Mucosa of stomach (tissue), 1 donor: Measurements from ENCODE around the gene DDX11.
"Not testable (repeated sequence)": the region's sequence is repeated elsewhere in the genome, so short reads cannot be mapped to it uniquely, and the experiment has no call there.

Experiments used
- H3K27me3 ChIP-seq: one replicate; pipeline ENCODE4 v1.7.0; 2013; ENCODE audit warnings: mild to moderate bottlenecking, low read length; ENCODE audit not compliant: control insufficient read depth, insufficient read depth
- H3K36me3 ChIP-seq: one replicate; pipeline ENCODE4 v1.7.0; 2013; ENCODE audit warnings: low read length; ENCODE audit not compliant: control insufficient read depth, insufficient read depth
- H3K4me1 ChIP-seq: one replicate; pipeline ENCODE4 v1.7.0; 2013; ENCODE audit warnings: mild to moderate bottlenecking, low read length; ENCODE audit not compliant: control insufficient read depth, insufficient read depth
- H3K4me3 ChIP-seq: one replicate; pipeline ENCODE4 v1.7.0; 2013; ENCODE audit warnings: low read length
- H3K9ac ChIP-seq: one replicate; pipeline ENCODE4 v1.7.0; 2013; ENCODE audit warnings: mild to moderate bottlenecking, low read length, moderate library complexity
- H3K9me3 ChIP-seq: one replicate; pipeline ENCODE4 v1.7.0; 2013; ENCODE audit warnings: mild to moderate bottlenecking, low read length, moderate library complexity; ENCODE audit not compliant: control insufficient read depth
- donor health status: Pancreatic carcinoma.

The DDX11 gene

GRCh38 chr12:31037931-31038330 is 35.7 kb upstream of the DDX11 start:
- no peaks in the 10 kb centered on the region for H3K9me3 ChIP-seq
- H3K4me3 ChIP-seq: no peak overlapping the region
- H3K9ac ChIP-seq: no peak overlapping the region
- no peaks in the 10 kb centered on the region for H3K36me3 ChIP-seq
- no peaks in the 10 kb centered on the region for H3K27me3 ChIP-seq
- no peaks in the 10 kb centered on the region for H3K4me1 ChIP-seq

GRCh38 chr12:31041033-31041564 is 32.6 kb upstream of the DDX11 start:
- Histone ChIP-seq H3K36me3 (no peaks in the 10 kb centered on the region), H3K4me3 (no peak overlapping the region), H3K9ac (no peak overlapping the region), H3K9me3 (no peaks in the 10 kb centered on the region), H3K4me1 (no peaks in the 10 kb centered on the region), H3K27me3 (no peaks in the 10 kb centered on the region)

- not testable (repeated sequence) for H3K4me3 ChIP-seq, H3K9me3 ChIP-seq, H3K9ac ChIP-seq, H3K36me3 ChIP-seq, H3K27me3 ChIP-seq, H3K4me1 ChIP-seq
Observed at GRCh38 chr12:31050143-31050542, 23.5 kb upstream of the DDX11 start.

- not testable (repeated sequence) for H3K9me3 ChIP-seq, H3K27me3 ChIP-seq, H3K4me1 ChIP-seq, H3K4me3 ChIP-seq, H3K36me3 ChIP-seq, H3K9ac ChIP-seq
Observed at GRCh38 chr12:31050548-31050947, 23.1 kb upstream of the DDX11 start.

- H3K36me3 ChIP-seq, H3K9ac ChIP-seq, H3K4me3 ChIP-seq, H3K4me1 ChIP-seq, H3K27me3 ChIP-seq, H3K9me3 ChIP-seq: not testable (repeated sequence)
Observed at GRCh38 chr12:31051692-31052091, 22.0 kb upstream of the DDX11 start.

GRCh38 chr12:31052121-31052520 is 21.5 kb upstream of the DDX11 start:
- H3K36me3 ChIP-seq, H3K9ac ChIP-seq, H3K27me3 ChIP-seq, H3K4me3 ChIP-seq, H3K9me3 ChIP-seq, H3K4me1 ChIP-seq: not testable (repeated sequence)

- not testable (repeated sequence) for H3K9me3 ChIP-seq, H3K27me3 ChIP-seq, H3K4me1 ChIP-seq, H3K4me3 ChIP-seq, H3K36me3 ChIP-seq, H3K9ac ChIP-seq
Observed at GRCh38 chr12:31052666-31053439, 20.8 kb upstream of the DDX11 start.

GRCh38 chr12:31053944-31054343 is 19.7 kb upstream of the DDX11 start:
- H3K27me3 ChIP-seq, H3K4me3 ChIP-seq, H3K36me3 ChIP-seq, H3K9ac ChIP-seq, H3K9me3 ChIP-seq, H3K4me1 ChIP-seq: not testable (repeated sequence)

- Histone ChIP-seq H3K27me3 (no peaks in the 10 kb centered on the region), H3K4me3 (no peak overlapping the region), H3K36me3 (no peaks in the 10 kb centered on the region), H3K9ac (no peak overlapping the region), H3K4me1 (no peaks in the 10 kb centered on the region), H3K9me3 (no peaks in the 10 kb centered on the region)
Observed at GRCh38 chr12:31057671-31058070, 16.0 kb upstream of the DDX11 start.

- H3K27me3 ChIP-seq, H3K36me3 ChIP-seq, H3K4me3 ChIP-seq, H3K9ac ChIP-seq, H3K4me1 ChIP-seq, H3K9me3 ChIP-seq: not testable (repeated sequence)
Observed at GRCh38 chr12:31066196-31066595, 7.5 kb upstream of the DDX11 start.

GRCh38 chr12:31067656-31068055 is 6.0 kb upstream of the DDX11 start:
- not testable (repeated sequence) for H3K9me3 ChIP-seq, H3K4me1 ChIP-seq, H3K36me3 ChIP-seq, H3K4me3 ChIP-seq, H3K27me3 ChIP-seq, H3K9ac ChIP-seq

GRCh38 chr12:31070971-31071740 is 2.5 kb upstream of the DDX11 start:
- H3K9me3 ChIP-seq, H3K9ac ChIP-seq, H3K4me3 ChIP-seq, H3K4me1 ChIP-seq, H3K36me3 ChIP-seq, H3K27me3 ChIP-seq: not testable (repeated sequence)
